HL-60/S4 (cell line): ENCODE measurements around the gene PGA5.
"Not testable (repeated sequence)": the region's sequence is repeated elsewhere in the genome, so short reads cannot be mapped to it uniquely, and the experiment has no call there.

Experiments used
- in situ Hi-C: fragments of 300-500 bp; cut with MboI; formaldehyde crosslinking; loops from 2 replicates; pipeline ENCODE4 v1.14.3; 2022; ENCODE audit warnings: low sequenced_read_pairs

PGA5 gene

DNA sequence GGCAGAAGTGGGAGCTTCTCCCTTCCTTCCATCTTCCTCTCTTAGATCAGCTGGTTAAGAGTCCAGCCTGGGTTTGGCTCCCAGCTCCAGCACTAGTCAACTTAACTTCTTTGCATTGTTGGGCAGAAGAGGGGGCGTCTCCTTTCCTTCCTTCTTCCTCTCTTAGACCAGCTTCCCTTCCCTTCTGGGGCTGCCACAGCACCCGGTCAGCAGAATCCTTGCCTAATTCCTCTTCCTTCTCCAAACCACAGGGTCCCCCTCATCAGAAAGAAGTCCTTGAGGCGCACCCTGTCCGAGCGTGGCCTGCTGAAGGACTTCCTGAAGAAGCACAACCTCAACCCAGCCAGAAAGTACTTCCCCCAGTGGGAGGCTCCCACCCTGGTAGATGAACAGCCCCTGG, 18.3 kb upstream of the PGA5 start:
- in situ Hi-C loops, result not testable (repeated sequence)

DNA sequence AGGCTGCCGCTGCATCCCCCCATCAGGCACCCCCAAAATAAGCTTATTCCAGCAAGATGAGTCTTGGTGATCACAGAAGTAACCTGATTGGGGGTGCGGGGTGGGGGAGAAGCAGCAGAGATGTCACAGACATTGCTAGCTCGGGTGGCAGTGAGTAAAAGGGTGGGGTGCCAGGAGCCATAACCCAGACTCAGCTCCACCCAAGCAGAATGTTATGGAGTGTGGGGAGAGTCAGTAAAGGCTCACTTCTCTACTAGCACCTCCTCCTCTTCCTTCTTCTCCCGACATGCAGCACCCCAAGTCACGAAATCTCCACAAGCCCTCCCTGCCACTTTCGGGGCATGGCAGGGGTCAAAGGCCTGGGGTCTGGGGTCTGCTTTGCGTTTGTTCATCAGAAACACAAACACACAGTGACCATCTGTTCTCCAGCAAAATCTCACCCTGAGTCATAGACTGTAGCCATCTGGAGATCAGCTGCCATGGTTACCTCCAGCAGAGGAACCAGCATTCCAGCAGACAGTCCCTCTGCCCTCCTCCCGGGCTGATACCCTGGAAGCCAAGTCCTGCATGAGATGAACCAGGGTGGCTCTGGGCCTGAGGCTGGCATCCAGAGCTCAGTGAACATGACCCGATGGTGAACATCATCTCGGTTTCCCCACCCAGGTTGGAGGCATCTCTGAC, 14.4 kb upstream of the PGA5 start:
- in situ Hi-C loops, result not testable (repeated sequence)

DNA sequence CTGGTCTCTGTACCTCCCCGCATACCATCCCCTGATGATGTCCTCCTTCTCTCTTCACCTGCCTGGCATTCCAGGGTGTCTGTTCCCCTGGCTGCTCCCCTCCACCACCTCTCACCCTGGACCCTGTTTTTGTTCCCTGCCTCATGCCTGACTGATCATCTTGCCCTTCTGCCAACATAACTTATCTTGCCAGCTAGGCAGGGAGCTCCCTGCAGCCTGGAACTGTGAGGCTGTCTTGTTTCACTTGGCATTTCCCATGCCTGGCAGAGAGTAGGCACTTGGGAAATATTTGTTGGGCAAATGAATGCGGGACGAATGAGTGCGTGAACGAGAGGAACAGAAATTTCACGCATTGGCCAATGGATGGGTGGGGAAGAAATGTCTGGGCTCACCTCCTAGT, 11.5 kb upstream of the PGA5 start:
- in situ Hi-C loops, result not testable (repeated sequence)

GRCh38 chr11:61231033-61231432, 9.9 kb upstream of the PGA5 start:
- in situ Hi-C loops, result not testable (repeated sequence)

DNA sequence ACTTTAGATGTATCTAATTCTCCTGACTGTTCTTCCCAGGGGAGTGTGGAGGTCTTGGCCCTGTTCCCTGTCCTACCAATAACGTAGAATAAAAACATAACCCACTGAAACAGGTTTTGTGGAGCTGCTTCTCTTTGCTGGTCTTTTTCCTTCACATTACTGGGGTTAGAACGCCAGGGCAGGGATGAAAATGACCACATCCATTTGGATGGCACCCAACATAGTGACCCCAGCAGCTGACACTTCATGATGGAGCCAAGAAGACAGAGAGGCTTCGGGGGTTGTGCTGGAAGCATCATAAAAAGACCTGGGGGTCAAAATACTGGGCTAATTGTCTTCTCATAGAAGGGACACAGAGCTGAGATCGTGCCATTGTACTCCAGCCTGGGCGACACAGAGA, 9.4 kb upstream of the PGA5 start:
- in situ Hi-C loops, result not testable (repeated sequence)

DNA sequence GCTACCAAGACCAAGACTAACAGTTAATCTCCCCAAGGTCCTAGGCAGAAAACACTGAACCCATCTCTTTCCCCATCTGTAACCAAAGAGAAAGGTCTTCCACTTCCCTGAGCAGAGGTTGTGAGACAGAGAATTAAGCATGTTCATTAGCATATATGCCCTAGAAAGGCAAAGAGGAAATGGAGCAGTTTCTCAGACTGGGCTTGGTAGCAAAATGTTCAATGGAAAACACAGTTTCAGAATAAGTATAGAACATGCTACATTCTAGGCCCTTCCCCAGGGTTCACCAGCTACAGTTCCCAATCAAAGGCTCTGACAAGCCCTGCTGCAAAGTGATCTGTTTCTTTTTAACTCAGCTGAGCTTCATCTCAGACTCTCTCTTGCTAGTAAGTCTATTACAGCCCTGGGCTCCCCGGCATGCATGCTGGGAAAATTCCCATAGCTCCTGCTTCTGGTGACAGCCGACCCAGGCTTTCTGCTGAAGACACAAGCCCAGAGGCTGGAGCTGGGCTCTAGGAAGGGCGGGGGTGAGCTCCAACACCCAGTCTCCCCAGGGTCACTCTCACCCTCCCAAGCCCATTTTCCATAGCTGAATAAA, 8.3 kb upstream of the PGA5 start:
- in situ Hi-C loops, result not testable (repeated sequence)

- in situ Hi-C loops, result not testable (repeated sequence)
These were observed 3.8 kb upstream of the PGA5 start for GRCh38 chr11:61237130-61237529.

- in situ Hi-C loops, result not testable (repeated sequence)
These were observed 687 bp upstream of the PGA5 start for GRCh38 chr11:61240288-61240687.

- in situ Hi-C loops, result not testable (repeated sequence)
These were observed 551 bp downstream of the PGA5 start for GRCh38 chr11:61241526-61241925.

GRCh38 chr11:61245284-61245964, 4.4 kb downstream of the PGA5 start:
- in situ Hi-C loops, result not testable (repeated sequence)

DNA sequence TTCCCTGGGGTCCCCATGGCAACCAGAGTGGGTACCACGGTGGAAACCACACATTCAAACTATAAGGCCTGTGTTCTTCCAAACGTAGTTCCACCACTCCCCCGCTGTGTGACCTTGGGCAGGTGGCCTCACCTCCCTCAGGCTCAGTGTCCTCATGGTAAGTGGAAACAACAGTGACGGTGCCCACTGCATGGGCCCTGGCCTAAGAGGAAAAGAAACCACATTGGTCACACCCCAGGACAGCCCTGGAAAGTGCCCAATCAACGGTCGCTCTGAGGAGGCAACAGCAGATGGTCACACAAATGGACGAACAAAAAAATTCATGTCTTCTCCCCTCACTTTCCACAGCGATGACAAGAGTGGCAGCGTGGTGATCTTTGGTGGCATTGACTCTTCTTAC, 7.1 kb downstream of the PGA5 start:
- in situ Hi-C loops, result not testable (repeated sequence)

- in situ Hi-C loops, result not testable (repeated sequence)
These were observed 8.2 kb downstream of the PGA5 start for GRCh38 chr11:61249201-61249600.

GRCh38 chr11:61250796-61251765, 10.1 kb downstream of the PGA5 start:
- in situ Hi-C loops, result not testable (repeated sequence)

GRCh38 chr11:61252332-61252731, 11.4 kb downstream of the PGA5 start:
- in situ Hi-C loops, result not testable (repeated sequence)

- in situ Hi-C loops, result no loop called here
These were observed 13.5 kb downstream of the PGA5 start for GRCh38 chr11:61254403-61255025.

GRCh38 chr11:61256710-61257482, 15.9 kb downstream of the PGA5 start:
- in situ Hi-C loops, result no loop called here

DNA sequence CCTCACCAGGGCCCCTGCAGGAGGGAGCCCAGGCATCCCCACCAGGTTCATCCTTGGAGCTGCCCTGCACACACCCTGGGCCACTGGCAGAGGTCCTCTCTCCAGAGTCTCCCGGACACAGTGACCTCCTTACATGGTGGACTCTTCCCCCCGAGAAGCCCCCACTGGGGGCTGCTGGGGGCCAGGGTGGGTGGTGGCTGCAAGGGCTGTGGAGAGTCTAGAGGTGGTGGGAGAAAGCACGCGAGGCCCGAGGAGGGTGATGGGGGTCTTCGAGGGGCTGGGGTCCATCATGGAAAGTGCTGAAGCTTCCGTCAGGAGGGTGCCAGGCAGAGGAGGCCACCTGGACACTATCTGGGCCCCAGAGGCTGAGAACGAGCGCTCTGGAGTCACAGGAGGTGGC, 17.6 kb downstream of the PGA5 start:
- in situ Hi-C loops, result no loop called here

GRCh38 chr11:61259363-61259762, 18.4 kb downstream of the PGA5 start:
- in situ Hi-C loops, result no loop called here

DNA sequence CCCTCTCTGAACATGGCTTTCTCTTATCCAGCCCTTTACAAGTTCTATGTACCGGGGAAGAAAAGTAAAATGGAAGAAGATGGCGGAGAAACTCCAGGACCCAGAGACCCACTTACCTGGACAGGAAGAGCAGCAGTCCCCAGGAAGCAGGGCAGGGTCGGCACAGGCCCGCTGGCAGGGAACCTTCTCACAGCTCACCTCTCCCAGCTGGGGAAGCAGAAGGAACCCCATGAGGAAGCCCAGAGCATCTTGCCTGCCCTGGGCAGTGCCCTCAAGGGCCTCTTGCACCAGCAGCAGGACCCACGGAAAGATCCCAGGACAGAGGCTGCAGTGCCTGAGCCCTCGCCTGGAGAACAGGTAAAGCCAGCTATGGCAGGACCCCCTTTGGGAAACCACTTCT, 23.4 kb downstream of the PGA5 start:
- in situ Hi-C loops, result no loop called here

GRCh38 chr11:61264795-61265194, 23.8 kb downstream of the PGA5 start:
- in situ Hi-C loops, result no loop called here
